IMR-90 (cell line): ENCODE measurements around the gene LRRC8C. TPM values are rescaled to one million over a fixed set of nuclear protein-coding genes. Genes with fewer than 3 reads are reported as not detected.

Experiments
- ATAC-seq: fragments of 200-7000 bp; cut with Tn5 transposase; 2 replicates; pipeline ENCODE4 v1.9.1; 2020; ENCODE audit warnings: low read depth, mild to moderate bottlenecking, moderate library complexity
- BruUV-seq: library from RNA; stranded (reverse); fragments of 400-500 nt; replicated peaks from 2 replicates; lab custom pipeline; 2021; lab: Mats Ljungman, UMichigan
- CTCF ChIA-PET: fragments of 300-600 bp; formaldehyde crosslinking; extraction: SDS; loops from one replicate; lab custom pipeline; 2021; ENCODE audit warnings: antibody characterized with exemption; lab: Yijun Ruan, JAX
- POLR2A ChIA-PET: fragments of 300-600 bp; sonication (Branson Sonifier 250); formaldehyde crosslinking; loops from one replicate; lab custom pipeline; 2022; ENCODE audit warnings: antibody characterized with exemption; ENCODE audit not compliant: unreplicated experiment; lab: Charles Lee
- DNase-seq: peaks from one replicate; pipeline ENCODE4 v3.0.0; 2013
- H2AFZ ChIP-seq: replicated peaks from 2 replicates; pipeline ENCODE3; 2013; ENCODE audit warnings: low read length, mild to moderate bottlenecking; ENCODE audit not compliant: poor library complexity
- H2AK5ac ChIP-seq: 2 replicates; pipeline ENCODE4 v1.6.1; 2013; ENCODE audit warnings: low read depth, low read length, inconsistent platforms
- H2AK9ac ChIP-seq: replicated peaks from 2 replicates; pipeline ENCODE3; 2013; ENCODE audit warnings: mild to moderate bottlenecking, low read depth, low read length, moderate library complexity; ENCODE audit not compliant: poor library complexity
- H2BK120ac ChIP-seq: 2 replicates; pipeline ENCODE4 v1.6.1; 2013; ENCODE audit warnings: low read depth, low read length, inconsistent platforms
- H2BK15ac ChIP-seq: 3 replicates; pipeline ENCODE4 v1.6.1; 2013; ENCODE audit warnings: low read depth, low read length, inconsistent platforms
- H2BK20ac ChIP-seq: 2 replicates; pipeline ENCODE4 v1.6.1; 2013; ENCODE audit warnings: low read depth, mild to moderate bottlenecking, inconsistent platforms, low read length, moderate library complexity
- H2BK5ac ChIP-seq: 2 replicates; pipeline ENCODE4 v1.6.1; 2013; ENCODE audit warnings: mild to moderate bottlenecking, low read depth, low read length, inconsistent platforms; ENCODE audit not compliant: poor library complexity, severe bottlenecking
- H3K14ac ChIP-seq: replicated peaks from 2 replicates; pipeline ENCODE4 v1.6.1; 2013; ENCODE audit warnings: low read depth, low read length, inconsistent platforms
- H3K18ac ChIP-seq: 2 replicates; pipeline ENCODE4 v1.6.1; 2013; ENCODE audit warnings: low read depth, low read length, control low read depth
- H3K23ac ChIP-seq: 2 replicates; pipeline ENCODE4 v1.6.1; 2013; ENCODE audit warnings: low read depth, low read length, inconsistent platforms
- H3K27ac ChIP-seq: 2 replicates; pipeline ENCODE4 v1.5.1; 2013; ENCODE audit warnings: mild to moderate bottlenecking, control low read depth, low read length; ENCODE audit not compliant: insufficient read depth
- H3K27me3 ChIP-seq: 2 replicates; pipeline ENCODE4 v1.6.1; 2013; ENCODE audit warnings: low read length; ENCODE audit not compliant: control insufficient read depth, insufficient read depth
- H3K36me3 ChIP-seq: 2 replicates; pipeline ENCODE4 v1.6.1; 2013; ENCODE audit warnings: low read length, mixed read lengths; ENCODE audit not compliant: control insufficient read depth, insufficient read depth
- H3K4ac ChIP-seq: 2 replicates; pipeline ENCODE4 v1.6.1; 2013; ENCODE audit warnings: low read depth, low read length, inconsistent platforms
- H3K4me1 ChIP-seq: 2 replicates; pipeline ENCODE4 v1.6.1; 2013; ENCODE audit warnings: low read length, mixed read lengths; ENCODE audit not compliant: control insufficient read depth, insufficient read depth
- H3K4me2 ChIP-seq: 2 replicates; pipeline ENCODE4 v1.6.1; 2013; ENCODE audit warnings: low read depth, mild to moderate bottlenecking, control low read depth, low read length, moderate library complexity
- H3K4me3 ChIP-seq: 2 replicates; pipeline ENCODE4 v1.5.1; 2013; ENCODE audit warnings: low read depth, mild to moderate bottlenecking, control low read depth, low read length, moderate library complexity; ENCODE audit not compliant: insufficient read depth
- H3K56ac ChIP-seq: 2 replicates; pipeline ENCODE4 v1.6.1; 2013; ENCODE audit warnings: low read length, inconsistent platforms; ENCODE audit not compliant: insufficient read depth; ENCODE audit errors: extremely low read depth
- H3K79me1 ChIP-seq, 2 experiments: 2 replicates each; pipeline ENCODE4 v1.6.1; 2013; ENCODE audit warnings: low read length in 2 of 2, inconsistent platforms in 1 of 2, low read depth in 1 of 2
- H3K9ac ChIP-seq: 2 replicates; pipeline ENCODE4 v1.6.1; 2013; ENCODE audit warnings: low read depth, low read length, control low read depth
- H3K9me1 ChIP-seq: 2 replicates; pipeline ENCODE4 v1.6.1; 2013; ENCODE audit warnings: low read length, inconsistent platforms; ENCODE audit not compliant: insufficient read depth
- H3K9me3 ChIP-seq: 2 replicates; pipeline ENCODE4 v1.6.1; 2013; ENCODE audit warnings: low read length; ENCODE audit not compliant: control insufficient read depth, insufficient read depth
- H4K20me1 ChIP-seq: 2 replicates; pipeline ENCODE4 v1.6.1; 2013; ENCODE audit warnings: low read length, inconsistent platforms; ENCODE audit not compliant: insufficient read depth
- H4K5ac ChIP-seq: 2 replicates; pipeline ENCODE4 v1.6.1; 2013; ENCODE audit warnings: mild to moderate bottlenecking, low read depth, low read length, control low read depth
- H4K8ac ChIP-seq, 2 experiments: 2 replicates each; pipeline ENCODE4 v1.6.1; 2013; ENCODE audit warnings: low read depth in 2 of 2, low read length in 2 of 2, control low read depth in 1 of 2, inconsistent platforms in 1 of 2
- H4K91ac ChIP-seq: 2 replicates; pipeline ENCODE4 v1.6.1; 2013; ENCODE audit warnings: low read depth, low read length, inconsistent platforms; ENCODE audit not compliant: insufficient read depth
- CEBPB ChIP-seq: IDR thresholded peaks from 2 replicates; pipeline ENCODE4 v1.6.1; 2012; ENCODE audit warnings: low read depth, low read length, improper control_type of control experiment
- CHD1 ChIP-seq: IDR thresholded peaks from 2 replicates; pipeline ENCODE4 v1.6.1; 2012; ENCODE audit warnings: low read depth, low read length, improper control_type of control experiment
- FOS ChIP-seq: fragments of 150-350 bp; IDR thresholded peaks from 2 replicates; pipeline ENCODE4 v1.6.1; 2016; ENCODE audit warnings: low read depth, low read length
- MXI1 ChIP-seq: IDR thresholded peaks from 2 replicates; pipeline ENCODE4 v1.6.1; 2012; ENCODE audit warnings: low read depth, mild to moderate bottlenecking, low read length, moderate library complexity, borderline replicate concordance
- RAD21 ChIP-seq: IDR thresholded peaks from 2 replicates; pipeline ENCODE4 v1.6.1; 2012; ENCODE audit warnings: low read length, improper control_type of control experiment
- RCOR1 ChIP-seq: IDR thresholded peaks from 2 replicates; pipeline ENCODE4 v1.6.1; 2012; ENCODE audit warnings: mild to moderate bottlenecking, low read length, improper control_type of control experiment; ENCODE audit not compliant: insufficient replicate concordance
- RFX5 ChIP-seq: IDR thresholded peaks from 2 replicates; pipeline ENCODE4 v1.8.0; 2012; ENCODE audit warnings: low read depth, mild to moderate bottlenecking, low read length, moderate library complexity
- SMC3 ChIP-seq: fragments of 150-350 bp; IDR thresholded peaks from 2 replicates; pipeline ENCODE4 v1.6.1; 2016; ENCODE audit warnings: low read depth, mild to moderate bottlenecking, antibody characterized with exemption, low read length, moderate library complexity
- WGBS, 2 experiments: methylation state at CpG; one replicate each; pipeline versions ENCODE4 v1.1.5 to v1.1.7; 2013; ENCODE audit warnings: missing lambda C conversion rate in 2 of 2; ENCODE audit not compliant: insufficient read length in 1 of 2; ENCODE audit errors: extremely low coverage in 2 of 2; 5-methylcytosine and 5-hydroxymethylcytosine counted together
- dilution Hi-C: fragments of 300-500 bp; cut with HindIII; formaldehyde crosslinking; loops from one replicate; pipeline ENCODE4 v1.14.3; 2018; ENCODE audit warnings: low sequenced_read_pairs; ENCODE audit not compliant: unreplicated experiment
- in situ Hi-C: fragments of 300-500 bp; cut with MboI; formaldehyde crosslinking; loops from 3 replicates; pipeline ENCODE4 v1.14.3; 2019; ENCODE audit warnings: low sequenced_read_pairs, inconsistent platforms, mixed read lengths
- intact Hi-C: fragments of 100-400 bp; cut with micrococcal nuclease; formaldehyde crosslinking; loops from 2 replicates; pipeline ENCODE4 v1.10.0; 2022
- polyA plus RNA-seq, 3 experiments: library from polyadenylated mRNA; depleted of rRNA; stranded (reverse); fragments of >200 nt; gene quantifications; 2 replicates each; pipeline ENCODE4 v1.2.3, GENCODE V29; 2012; ENCODE audit warnings: low replicate concordance in 1 of 3
- total RNA-seq: library from RNA; depleted of rRNA; stranded (reverse); fragments of >200 nt; gene quantifications from 2 replicates; pipeline ENCODE4 v1.2.3, GENCODE V29; 2012
- TF ChIP-seq, protein P1 (sequence below): conservative IDR thresholded peaks from 2 replicates; pipeline ENCODE4 v1.5.1; 2012; ENCODE audit warnings: mild to moderate bottlenecking, low read depth, low read length, improper control_type of control experiment
- TF ChIP-seq, protein P2 (sequence below): fragments of 150-350 bp; IDR thresholded peaks from 2 replicates; pipeline ENCODE4 v1.6.1; 2017; ENCODE audit warnings: mild to moderate bottlenecking, antibody characterized with exemption, low read length, low read depth

Gene LRRC8C
- total and polyA plus RNA-seq, 2 of the 4 experiments (the other 2 are of a cell fraction), result 6.5 to 12.9 TPM

DNA sequence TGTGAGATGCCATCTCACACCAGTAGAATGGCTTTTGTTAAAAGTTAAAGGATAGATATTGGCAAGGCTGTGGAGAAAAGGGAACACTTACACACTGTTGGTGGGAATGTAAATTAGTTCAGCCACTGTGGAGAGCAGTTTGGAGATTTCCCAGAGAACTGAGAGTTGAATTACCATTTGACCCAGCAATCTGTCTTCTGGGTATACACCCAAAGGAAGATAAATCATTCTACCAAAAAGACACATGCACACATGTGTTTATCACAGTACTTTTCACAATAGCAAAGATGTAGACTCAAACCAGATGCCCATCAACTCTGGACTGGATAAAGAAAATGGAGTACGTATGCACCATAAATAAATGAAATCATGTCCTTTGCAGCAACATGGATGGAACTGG lies 99.3 kb downstream of the LRRC8C start:
- TF ChIP-seq RFX5 (no peak), RCOR1 (no peak), CEBPB (no peak), FOS (no peak), CHD1 (no peak), SMC3 (no peak), MXI1 (no peak), RAD21 (no peak)
- TF ChIP-seq, protein P1, sequence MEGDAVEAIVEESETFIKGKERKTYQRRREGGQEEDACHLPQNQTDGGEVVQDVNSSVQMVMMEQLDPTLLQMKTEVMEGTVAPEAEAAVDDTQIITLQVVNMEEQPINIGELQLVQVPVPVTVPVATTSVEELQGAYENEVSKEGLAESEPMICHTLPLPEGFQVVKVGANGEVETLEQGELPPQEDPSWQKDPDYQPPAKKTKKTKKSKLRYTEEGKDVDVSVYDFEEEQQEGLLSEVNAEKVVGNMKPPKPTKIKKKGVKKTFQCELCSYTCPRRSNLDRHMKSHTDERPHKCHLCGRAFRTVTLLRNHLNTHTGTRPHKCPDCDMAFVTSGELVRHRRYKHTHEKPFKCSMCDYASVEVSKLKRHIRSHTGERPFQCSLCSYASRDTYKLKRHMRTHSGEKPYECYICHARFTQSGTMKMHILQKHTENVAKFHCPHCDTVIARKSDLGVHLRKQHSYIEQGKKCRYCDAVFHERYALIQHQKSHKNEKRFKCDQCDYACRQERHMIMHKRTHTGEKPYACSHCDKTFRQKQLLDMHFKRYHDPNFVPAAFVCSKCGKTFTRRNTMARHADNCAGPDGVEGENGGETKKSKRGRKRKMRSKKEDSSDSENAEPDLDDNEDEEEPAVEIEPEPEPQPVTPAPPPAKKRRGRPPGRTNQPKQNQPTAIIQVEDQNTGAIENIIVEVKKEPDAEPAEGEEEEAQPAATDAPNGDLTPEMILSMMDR, result no peak
- TF ChIP-seq, protein P2, sequence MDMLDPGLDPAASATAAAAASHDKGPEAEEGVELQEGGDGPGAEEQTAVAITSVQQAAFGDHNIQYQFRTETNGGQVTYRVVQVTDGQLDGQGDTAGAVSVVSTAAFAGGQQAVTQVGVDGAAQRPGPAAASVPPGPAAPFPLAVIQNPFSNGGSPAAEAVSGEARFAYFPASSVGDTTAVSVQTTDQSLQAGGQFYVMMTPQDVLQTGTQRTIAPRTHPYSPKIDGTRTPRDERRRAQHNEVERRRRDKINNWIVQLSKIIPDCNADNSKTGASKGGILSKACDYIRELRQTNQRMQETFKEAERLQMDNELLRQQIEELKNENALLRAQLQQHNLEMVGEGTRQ, result no peak
- Histone ChIP-seq H4K91ac (no peak overlapping the region), H3K23ac (no peak overlapping the region), H3K4me3 (no peak overlapping the region), H3K4me2 (no peak overlapping the region), H3K14ac (no peak overlapping the region), H4K8ac (no peak overlapping the region), H4K20me1 (no peaks in the 10 kb centered on the region), H3K79me1 (no peaks in the 10 kb centered on the region; a peak in 1 of 4 replicates), H3K56ac (no peak overlapping the region), H2BK20ac (no peak overlapping the region), H3K4ac (no peak overlapping the region), H3K9me3 (no peaks in the 10 kb centered on the region), H2BK5ac (no peak overlapping the region), H2AFZ (no peak overlapping the region), H3K18ac (no peak overlapping the region), H3K9ac (no peak overlapping the region), H2AK5ac (no peak overlapping the region), H4K5ac (no peak overlapping the region), H3K27ac (no peak overlapping the region), H2BK120ac (no peak overlapping the region), H2BK15ac (no peak overlapping the region), H2AK9ac (no peak overlapping the region), H3K36me3 (no peaks in the 10 kb centered on the region), H3K9me1 (peaks cover 9% of the 10 kb centered on the region), H3K27me3 (no peaks in the 10 kb centered on the region), H3K4me1 (peaks cover 6% of the 10 kb centered on the region)
- no CpG with 5 or more reads among the region's 1 CpG for WGBS, 2 experiments
- dilution Hi-C loops, result no loop called here
- intact Hi-C loops, result no loop called here
- DNase-seq (no peak), ATAC-seq (no peak)
- BruUV-seq, result no TSS peak
- ChIA-PET CTCF (no interaction called here), POLR2A (interaction anchor here (0.6 kb wide), 1 partner anchor 13 kb away, joined by 3 read pairs; no protein-coding TSS in a partner anchor)
- in situ Hi-C loops, result no loop called here
